GM23338 (cell line): ENCODE results near the gene TMC1. TPM values are rescaled to one million over a fixed set of nuclear protein-coding genes. Genes with fewer than 3 reads are reported as not detected.
A peak's percentile ranks its signal among the peaks of the same experiment; 100 is the strongest.

Experiments
- ATAC-seq: fragments of 200-7000 bp; cut with Tn5 transposase; 3 replicates; pipeline ENCODE4 v1.9.1; 2020
- DNase-seq: peaks from one replicate; pipeline ENCODE4 v3.0.0-alpha.2; 2015; ENCODE audit warnings: low spot score
- H2AFZ ChIP-seq: fragments of 200-600 bp; sonication (generic); 2 replicates; pipeline ENCODE4 v1.8.0; 2016; ENCODE audit warnings: antibody characterized with exemption, mild to moderate bottlenecking, moderate library complexity
- H3F3A ChIP-seq: fragments of 200-600 bp; sonication (generic); replicated peaks from 2 replicates; pipeline ENCODE4 v1.8.0; 2017; ENCODE audit warnings: antibody characterized with exemption, mixed run types, low read depth
- H3K27ac ChIP-seq: fragments of 200-600 bp; sonication (generic); 2 replicates; pipeline ENCODE4 v1.6.1; 2016; ENCODE audit warnings: low read depth
- H3K27me3 ChIP-seq: fragments of 200-600 bp; sonication (generic); 2 replicates; pipeline ENCODE4 v1.8.0; 2016; ENCODE audit warnings: mild to moderate bottlenecking, mixed run types, moderate library complexity; ENCODE audit not compliant: insufficient read depth
- H3K36me3 ChIP-seq: fragments of 200-600 bp; sonication (generic); 2 replicates; pipeline ENCODE4 v1.8.0; 2016; ENCODE audit warnings: mild to moderate bottlenecking; ENCODE audit not compliant: insufficient read depth
- H3K4me1 ChIP-seq: fragments of 200-600 bp; sonication (generic); 2 replicates; pipeline ENCODE4 v1.8.0; 2016; ENCODE audit warnings: mild to moderate bottlenecking, moderate library complexity; ENCODE audit not compliant: insufficient read depth
- H3K4me2 ChIP-seq: fragments of 200-600 bp; sonication (generic); 2 replicates; pipeline ENCODE4 v1.7.1; 2017; ENCODE audit warnings: mixed run types
- H3K4me3 ChIP-seq: fragments of 200-600 bp; sonication (generic); 2 replicates; pipeline ENCODE4 v1.6.1; 2016; ENCODE audit warnings: mixed run types
- H3K79me2 ChIP-seq: fragments of 200-600 bp; sonication (generic); replicated peaks from 2 replicates; pipeline ENCODE4 v1.8.0; 2017; ENCODE audit warnings: mild to moderate bottlenecking; ENCODE audit not compliant: insufficient read depth
- H3K9me2 ChIP-seq: fragments of 200-600 bp; sonication (generic); 2 replicates; pipeline ENCODE4 v1.8.0; 2017; ENCODE audit not compliant: insufficient read depth
- H4K20me1 ChIP-seq: fragments of 200-600 bp; sonication (generic); replicated peaks from 2 replicates; pipeline ENCODE4 v1.8.0; 2017; ENCODE audit warnings: mild to moderate bottlenecking; ENCODE audit not compliant: insufficient read depth
- H3K27ac Mint-ChIP-seq: 2 replicates; pipeline ENCODE4 v1.8.0; 2020; ENCODE audit warnings: inconsistent platforms, mild to moderate bottlenecking, moderate library complexity, mixed read lengths
- H3K27me3 Mint-ChIP-seq: 3 replicates; pipeline ENCODE4 v1.8.0; 2022; ENCODE audit warnings: low read depth, mild to moderate bottlenecking, moderate library complexity, mixed read lengths, inconsistent platforms; ENCODE audit not compliant: insufficient read depth, poor library complexity
- H3K36me3 Mint-ChIP-seq: 3 replicates; pipeline ENCODE4 v1.8.0; 2021; ENCODE audit warnings: low read depth, mild to moderate bottlenecking, inconsistent platforms, moderate library complexity, mixed read lengths
- H3K4me1 Mint-ChIP-seq: 3 replicates; pipeline ENCODE4 v1.8.0; 2020; ENCODE audit warnings: mild to moderate bottlenecking, inconsistent platforms, mixed read lengths
- H3K4me3 Mint-ChIP-seq: 3 replicates; pipeline ENCODE4 v1.8.0; 2021; ENCODE audit warnings: moderate library complexity, mild to moderate bottlenecking, inconsistent platforms, mixed read lengths
- H3K9me3 Mint-ChIP-seq: 3 replicates; pipeline ENCODE4 v1.8.0; 2020; ENCODE audit warnings: moderate library complexity, mild to moderate bottlenecking, inconsistent platforms, mixed read lengths
- CREB1 ChIP-seq: fragments of 250-450 bp; sonication (Bioruptor Pico); IDR thresholded peaks from 2 replicates; pipeline ENCODE4 v1.5.0; 2020; ENCODE audit warnings: low read depth, mild to moderate bottlenecking, moderate library complexity
- EZH2 ChIP-seq: fragments of 200-600 bp; sonication (generic); IDR thresholded peaks from one replicate; pipeline ENCODE4 v1.8.0; 2017; ENCODE audit warnings: antibody characterized with exemption, mild to moderate bottlenecking, low read depth; ENCODE audit not compliant: unreplicated experiment
- EZH2phosphoT487 ChIP-seq: fragments of 200-600 bp; sonication (generic); IDR thresholded peaks from one replicate; pipeline ENCODE4 v1.8.1; 2018; ENCODE audit warnings: antibody characterized with exemption; ENCODE audit not compliant: unreplicated experiment
- JUNB ChIP-seq: IDR thresholded peaks from one replicate; pipeline ENCODE4 v1.6.1; 2016; ENCODE audit warnings: antibody characterized with exemption; ENCODE audit not compliant: unreplicated experiment
- POLR2AphosphoS5 ChIP-seq: IDR thresholded peaks from 2 replicates; pipeline ENCODE4 v1.6.1; 2016; ENCODE audit warnings: antibody characterized with exemption, low read depth
- STAT1 ChIP-seq: IDR thresholded peaks from one replicate; pipeline ENCODE4 v1.6.1; 2016; ENCODE audit warnings: antibody characterized with exemption; ENCODE audit not compliant: unreplicated experiment
- ZNF114 ChIP-seq: fragments of 250-450 bp; sonication (Bioruptor Pico); IDR thresholded peaks from 2 replicates; pipeline ENCODE4 v1.5.0; 2020; ENCODE audit warnings: mild to moderate bottlenecking, moderate library complexity
- polyA plus RNA-seq: library from polyadenylated mRNA; unstranded; fragments of >200 nt; fragmentation: Nextera tagmentation; extraction: Ambion mirVana; gene quantifications from 2 replicates; pipeline ENCODE4 v1.2.1, GENCODE V29; 2016
- total RNA-seq: library from RNA; depleted of rRNA; stranded (reverse); fragments of >200 nt; shearing (Covaris generic); gene quantifications from 2 replicates; pipeline ENCODE4 v1.2.3, GENCODE V29; 2014
- TF ChIP-seq, protein P1 (sequence below): IDR thresholded peaks from one replicate; pipeline ENCODE4 v1.6.1; 2018; ENCODE audit warnings: antibody characterized with exemption; ENCODE audit not compliant: unreplicated experiment
- TF ChIP-seq, protein P2 (sequence below), 2 experiments: fragments of 200-600 bp in 1 of 2; sonication (generic) in 1 of 2; conservative IDR thresholded peaks; 2 replicates each; pipeline versions ENCODE4 v1.5.1 to v1.6.1; 2016 to 2017; ENCODE audit warnings: antibody characterized with exemption in 2 of 2, low read depth in 2 of 2, mild to moderate bottlenecking in 2 of 2, moderate library complexity in 1 of 2

Gene TMC1
- total and polyA plus RNA-seq, 2 experiments from 2014 or later: 0.61 to 1.2 TPM

DNA sequence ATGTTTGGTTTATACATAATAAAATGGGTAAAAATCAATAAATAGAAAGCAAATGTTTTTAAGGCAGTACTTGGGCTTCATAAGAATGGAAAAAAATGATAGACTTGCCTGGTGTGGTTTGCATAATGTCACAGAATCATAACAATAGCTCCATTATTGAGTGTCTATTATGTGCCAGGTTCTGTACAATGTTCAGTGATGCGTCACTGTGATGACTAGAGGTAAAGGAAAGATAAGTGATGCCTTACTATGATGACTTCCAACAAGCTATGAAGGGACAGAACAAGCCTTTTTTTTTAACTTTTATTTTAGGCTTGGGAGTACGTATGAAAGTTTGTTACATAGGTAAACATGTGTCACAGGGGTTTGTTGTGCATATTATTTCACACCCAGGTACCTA, 128.8 kb downstream of the TMC1 start (continued):
- TF ChIP-seq, protein P1, sequence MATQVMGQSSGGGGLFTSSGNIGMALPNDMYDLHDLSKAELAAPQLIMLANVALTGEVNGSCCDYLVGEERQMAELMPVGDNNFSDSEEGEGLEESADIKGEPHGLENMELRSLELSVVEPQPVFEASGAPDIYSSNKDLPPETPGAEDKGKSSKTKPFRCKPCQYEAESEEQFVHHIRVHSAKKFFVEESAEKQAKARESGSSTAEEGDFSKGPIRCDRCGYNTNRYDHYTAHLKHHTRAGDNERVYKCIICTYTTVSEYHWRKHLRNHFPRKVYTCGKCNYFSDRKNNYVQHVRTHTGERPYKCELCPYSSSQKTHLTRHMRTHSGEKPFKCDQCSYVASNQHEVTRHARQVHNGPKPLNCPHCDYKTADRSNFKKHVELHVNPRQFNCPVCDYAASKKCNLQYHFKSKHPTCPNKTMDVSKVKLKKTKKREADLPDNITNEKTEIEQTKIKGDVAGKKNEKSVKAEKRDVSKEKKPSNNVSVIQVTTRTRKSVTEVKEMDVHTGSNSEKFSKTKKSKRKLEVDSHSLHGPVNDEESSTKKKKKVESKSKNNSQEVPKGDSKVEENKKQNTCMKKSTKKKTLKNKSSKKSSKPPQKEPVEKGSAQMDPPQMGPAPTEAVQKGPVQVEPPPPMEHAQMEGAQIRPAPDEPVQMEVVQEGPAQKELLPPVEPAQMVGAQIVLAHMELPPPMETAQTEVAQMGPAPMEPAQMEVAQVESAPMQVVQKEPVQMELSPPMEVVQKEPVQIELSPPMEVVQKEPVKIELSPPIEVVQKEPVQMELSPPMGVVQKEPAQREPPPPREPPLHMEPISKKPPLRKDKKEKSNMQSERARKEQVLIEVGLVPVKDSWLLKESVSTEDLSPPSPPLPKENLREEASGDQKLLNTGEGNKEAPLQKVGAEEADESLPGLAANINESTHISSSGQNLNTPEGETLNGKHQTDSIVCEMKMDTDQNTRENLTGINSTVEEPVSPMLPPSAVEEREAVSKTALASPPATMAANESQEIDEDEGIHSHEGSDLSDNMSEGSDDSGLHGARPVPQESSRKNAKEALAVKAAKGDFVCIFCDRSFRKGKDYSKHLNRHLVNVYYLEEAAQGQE: no peak

DNA sequence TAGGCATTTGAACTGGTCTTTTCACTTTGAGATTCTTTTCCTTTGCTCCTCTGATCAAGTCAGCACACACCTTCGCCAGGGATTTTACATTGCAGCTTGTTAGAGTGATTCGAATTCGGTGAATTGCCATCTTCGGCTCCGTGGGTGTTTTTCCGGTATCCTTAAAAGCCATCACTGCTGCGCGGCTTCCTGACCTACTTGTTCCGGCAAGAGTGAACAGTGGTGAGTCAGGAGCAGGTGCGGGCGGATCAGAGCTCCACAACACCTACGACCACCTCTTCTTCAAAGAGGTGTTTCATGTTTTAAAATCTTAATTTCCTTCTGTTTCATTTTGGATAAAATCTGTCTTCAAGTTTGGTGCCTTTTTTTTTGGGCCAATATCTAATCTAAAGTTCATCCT, 134.6 kb downstream of the TMC1 start:
- Mint-ChIP-seq H3K4me1 (no peaks in the 10 kb centered on the region), H3K4me3 (no peak overlapping the region), H3K36me3 (no peaks in the 10 kb centered on the region), H3K27ac (no peak overlapping the region), H3K9me3 (no peaks in the 10 kb centered on the region), H3K27me3 (peaks cover 1% of the 10 kb centered on the region)
- Histone ChIP-seq H3K9me2 (no peaks in the 10 kb centered on the region; the same call in 1 of the 2 replicates), H3K4me3 (no peak overlapping the region), H4K20me1 (no peaks in the 10 kb centered on the region), H3K4me1 (no peaks in the 10 kb centered on the region), H2AFZ (peak overlapping the region; percentile 69; the same call in 1 of the 2 replicates), H3K4me2 (no peak overlapping the region), H3F3A (no peaks in the 10 kb centered on the region), H3K36me3 (no peaks in the 10 kb centered on the region), H3K27ac (no peak overlapping the region), H3K79me2 (no peaks in the 10 kb centered on the region), H3K27me3 (no peaks in the 10 kb centered on the region)
- TF ChIP-seq POLR2AphosphoS5 (no peak), CREB1 (CRISPR knock-in tag) (no peak), EZH2 (no peak), STAT1 (no peak), JUNB (no peak), ZNF114 (CRISPR knock-in tag) (no peak), EZH2phosphoT487 (no peak)
- TF ChIP-seq, protein P1: no peak
- TF ChIP-seq, protein P2, sequence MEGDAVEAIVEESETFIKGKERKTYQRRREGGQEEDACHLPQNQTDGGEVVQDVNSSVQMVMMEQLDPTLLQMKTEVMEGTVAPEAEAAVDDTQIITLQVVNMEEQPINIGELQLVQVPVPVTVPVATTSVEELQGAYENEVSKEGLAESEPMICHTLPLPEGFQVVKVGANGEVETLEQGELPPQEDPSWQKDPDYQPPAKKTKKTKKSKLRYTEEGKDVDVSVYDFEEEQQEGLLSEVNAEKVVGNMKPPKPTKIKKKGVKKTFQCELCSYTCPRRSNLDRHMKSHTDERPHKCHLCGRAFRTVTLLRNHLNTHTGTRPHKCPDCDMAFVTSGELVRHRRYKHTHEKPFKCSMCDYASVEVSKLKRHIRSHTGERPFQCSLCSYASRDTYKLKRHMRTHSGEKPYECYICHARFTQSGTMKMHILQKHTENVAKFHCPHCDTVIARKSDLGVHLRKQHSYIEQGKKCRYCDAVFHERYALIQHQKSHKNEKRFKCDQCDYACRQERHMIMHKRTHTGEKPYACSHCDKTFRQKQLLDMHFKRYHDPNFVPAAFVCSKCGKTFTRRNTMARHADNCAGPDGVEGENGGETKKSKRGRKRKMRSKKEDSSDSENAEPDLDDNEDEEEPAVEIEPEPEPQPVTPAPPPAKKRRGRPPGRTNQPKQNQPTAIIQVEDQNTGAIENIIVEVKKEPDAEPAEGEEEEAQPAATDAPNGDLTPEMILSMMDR (conservative IDR thresholded peaks at IDR 0.05; ENCODE audit: low read depth in 2 of 2): no peak
- DNase-seq (no peak), ATAC-seq (no peak)
